Fibroblast of lung (primary cell): Measurements from ENCODE around the gene POLR2A. TPM values are rescaled to one million over a fixed set of nuclear protein-coding genes. Genes with fewer than 3 reads are reported as not detected.

Source experiments
- DNase-seq, 2 donors: peaks; one replicate each; pipeline versions ENCODE4 v3.0.0 to v3.0.0-alpha.2; 2010; ENCODE audit warnings: low read depth in 2 of 2
- H2AFZ ChIP-seq: 2 replicates; pipeline ENCODE4 v1.5.1; 2012; ENCODE audit warnings: low read length, control low read depth, inconsistent platforms
- H3K27ac ChIP-seq: 2 replicates; pipeline ENCODE4 v1.5.1; 2011; ENCODE audit warnings: low read length, control low read depth; ENCODE audit not compliant: insufficient read depth
- H3K27me3 ChIP-seq: 2 replicates; pipeline ENCODE4 v1.5.1; 2011; ENCODE audit warnings: mild to moderate bottlenecking, low read length; ENCODE audit not compliant: control insufficient read depth, insufficient read depth
- H3K36me3 ChIP-seq: 2 replicates; pipeline ENCODE4 v1.5.1; 2011; ENCODE audit warnings: low read length; ENCODE audit not compliant: control insufficient read depth, insufficient read depth
- H3K4me1 ChIP-seq: 2 replicates; pipeline ENCODE4 v1.5.1; 2011; ENCODE audit warnings: low read length; ENCODE audit not compliant: control insufficient read depth, insufficient read depth; ENCODE audit errors: extremely low read depth
- H3K4me2 ChIP-seq: 2 replicates; pipeline ENCODE4 v1.5.1; 2011; ENCODE audit warnings: low read length, control low read depth; ENCODE audit not compliant: insufficient read depth; ENCODE audit errors: extremely low read depth
- H3K4me3 ChIP-seq, 4 experiments: fragments of 200-600 bp in 1 of 4; sonication (generic) in 1 of 4; replicated peaks in 1 of 4; 2 replicates each; pipeline ENCODE4 v1.5.1; 2011 to 2016; ENCODE audit warnings: low read length in 4 of 4, low read depth in 3 of 4, mild to moderate bottlenecking in 3 of 4, control low read depth in 2 of 4, inconsistent platforms in 1 of 4, mixed read lengths in 1 of 4; ENCODE audit not compliant: insufficient read depth in 1 of 4; ENCODE audit errors: control extremely low read depth in 1 of 4
- H3K79me2 ChIP-seq: 2 replicates; pipeline ENCODE4 v1.5.1; 2012; ENCODE audit warnings: mild to moderate bottlenecking, low read length, inconsistent platforms; ENCODE audit not compliant: control insufficient read depth, insufficient read depth
- H3K9ac ChIP-seq: 2 replicates; pipeline ENCODE4 v1.5.1; 2011; ENCODE audit warnings: mild to moderate bottlenecking, low read length, control low read depth; ENCODE audit not compliant: insufficient read depth
- H3K9me3 ChIP-seq: 2 replicates; pipeline ENCODE4 v1.5.1; 2012; ENCODE audit warnings: low read depth, low read length; ENCODE audit not compliant: control insufficient read depth, insufficient read depth
- H4K20me1 ChIP-seq: 2 replicates; pipeline ENCODE4 v1.5.1; 2011; ENCODE audit warnings: low read length; ENCODE audit not compliant: control insufficient read depth, insufficient read depth; ENCODE audit errors: extremely low read depth
- EZH2 ChIP-seq: IDR thresholded peaks from 2 replicates; pipeline ENCODE4 v1.5.1; 2012; ENCODE audit warnings: low read length, control low read depth, mild to moderate bottlenecking; ENCODE audit errors: missing control alignments
- polyA plus RNA-seq, 2 donors: library from polyadenylated mRNA; depleted of rRNA in 1 of 2; stranded (reverse) in 1 of 2; unstranded in 1 of 2; fragments of >200 nt; gene quantifications; 2 replicates each; pipeline ENCODE4 v1.2.1, GENCODE V29; 2011 to 2012; ENCODE audit warnings: missing spikeins in 1 of 2
- total RNA-seq: library from RNA; depleted of rRNA; stranded (reverse); fragments of >200 nt; gene quantifications from 2 replicates; pipeline ENCODE4 v1.2.1, GENCODE V29; 2014
- TF ChIP-seq, protein P1 (sequence below), 2 donors: IDR thresholded peaks in 1 of 2; conservative IDR thresholded peaks in 1 of 2; 1 replicate in 1 of 2; 2 replicates in 1 of 2; pipeline ENCODE4 v1.5.1; 2011 to 2012; ENCODE audit warnings: low read length in 2 of 2, control low read depth in 1 of 2, inconsistent platforms in 1 of 2, low read depth in 1 of 2, mild to moderate bottlenecking in 1 of 2

The POLR2A gene
- total and polyA plus RNA-seq, 2 donors (not counting 1 experiment from before 2014, with no cell fraction given): 7.1 to 75.8 TPM

DNA sequence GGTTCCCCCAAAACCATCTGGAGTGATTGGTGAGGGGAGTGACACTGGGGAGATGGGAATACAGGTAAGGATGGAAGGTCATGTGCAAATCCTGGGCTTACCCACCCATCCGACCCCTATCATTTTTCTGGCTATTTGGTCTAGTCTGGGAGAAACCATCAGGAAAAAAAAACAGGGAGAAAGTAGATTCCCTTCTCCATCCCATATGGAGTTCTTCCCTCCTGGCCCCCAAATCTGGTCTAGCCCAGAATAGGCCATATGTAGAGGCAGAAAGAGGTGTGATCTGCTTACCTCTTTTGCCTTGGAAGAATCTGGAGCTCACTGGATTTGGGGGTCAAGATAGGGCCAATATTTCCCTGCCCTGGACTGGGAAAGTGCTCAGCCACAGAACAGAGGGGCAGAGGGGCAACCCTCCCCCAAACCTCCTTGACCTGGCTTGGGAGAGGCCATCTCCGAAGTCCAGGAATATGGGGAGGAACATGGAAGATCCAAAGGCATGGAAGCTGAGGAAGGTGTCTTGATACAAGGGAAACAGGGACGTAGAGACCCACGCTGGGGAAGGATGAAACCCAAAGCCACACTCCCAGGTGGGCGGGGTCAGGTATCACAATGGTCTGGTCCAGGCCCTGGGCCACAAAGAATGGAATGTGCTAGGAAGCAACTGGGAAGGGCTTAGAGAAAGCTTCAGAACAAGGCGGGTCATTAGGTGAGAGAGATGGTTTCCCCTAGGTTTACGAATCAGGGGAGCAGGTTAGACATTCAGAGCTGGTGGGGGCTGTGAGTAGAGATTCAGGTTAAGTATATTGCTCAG lies 23.1 kb upstream of the POLR2A start:
- Histone ChIP-seq H3K27ac (no peak overlapping the region), H3K9ac (no peak overlapping the region), H3K36me3 (peaks cover 22% of the 10 kb centered on the region), H3K79me2 (no peaks in the 10 kb centered on the region), H3K9me3 (no peaks in the 10 kb centered on the region), H3K4me1 (no peaks in the 10 kb centered on the region), H4K20me1 (no peaks in the 10 kb centered on the region), H3K4me2 (no peak overlapping the region), H3K4me3 (no peak overlapping the region), H2AFZ (no peak overlapping the region), H3K27me3 (no peaks in the 10 kb centered on the region)
- no peak for DNase-seq
- TF ChIP-seq, protein P1, sequence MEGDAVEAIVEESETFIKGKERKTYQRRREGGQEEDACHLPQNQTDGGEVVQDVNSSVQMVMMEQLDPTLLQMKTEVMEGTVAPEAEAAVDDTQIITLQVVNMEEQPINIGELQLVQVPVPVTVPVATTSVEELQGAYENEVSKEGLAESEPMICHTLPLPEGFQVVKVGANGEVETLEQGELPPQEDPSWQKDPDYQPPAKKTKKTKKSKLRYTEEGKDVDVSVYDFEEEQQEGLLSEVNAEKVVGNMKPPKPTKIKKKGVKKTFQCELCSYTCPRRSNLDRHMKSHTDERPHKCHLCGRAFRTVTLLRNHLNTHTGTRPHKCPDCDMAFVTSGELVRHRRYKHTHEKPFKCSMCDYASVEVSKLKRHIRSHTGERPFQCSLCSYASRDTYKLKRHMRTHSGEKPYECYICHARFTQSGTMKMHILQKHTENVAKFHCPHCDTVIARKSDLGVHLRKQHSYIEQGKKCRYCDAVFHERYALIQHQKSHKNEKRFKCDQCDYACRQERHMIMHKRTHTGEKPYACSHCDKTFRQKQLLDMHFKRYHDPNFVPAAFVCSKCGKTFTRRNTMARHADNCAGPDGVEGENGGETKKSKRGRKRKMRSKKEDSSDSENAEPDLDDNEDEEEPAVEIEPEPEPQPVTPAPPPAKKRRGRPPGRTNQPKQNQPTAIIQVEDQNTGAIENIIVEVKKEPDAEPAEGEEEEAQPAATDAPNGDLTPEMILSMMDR (conservative IDR thresholded peaks at IDR 0.05 in 1 of 2, IDR thresholded peaks at IDR 0.05 in 1 of 2; ENCODE audit: low read depth in 1 of 2, low read length in 2 of 2): no peak
- no peak for TF ChIP-seq EZH2

DNA sequence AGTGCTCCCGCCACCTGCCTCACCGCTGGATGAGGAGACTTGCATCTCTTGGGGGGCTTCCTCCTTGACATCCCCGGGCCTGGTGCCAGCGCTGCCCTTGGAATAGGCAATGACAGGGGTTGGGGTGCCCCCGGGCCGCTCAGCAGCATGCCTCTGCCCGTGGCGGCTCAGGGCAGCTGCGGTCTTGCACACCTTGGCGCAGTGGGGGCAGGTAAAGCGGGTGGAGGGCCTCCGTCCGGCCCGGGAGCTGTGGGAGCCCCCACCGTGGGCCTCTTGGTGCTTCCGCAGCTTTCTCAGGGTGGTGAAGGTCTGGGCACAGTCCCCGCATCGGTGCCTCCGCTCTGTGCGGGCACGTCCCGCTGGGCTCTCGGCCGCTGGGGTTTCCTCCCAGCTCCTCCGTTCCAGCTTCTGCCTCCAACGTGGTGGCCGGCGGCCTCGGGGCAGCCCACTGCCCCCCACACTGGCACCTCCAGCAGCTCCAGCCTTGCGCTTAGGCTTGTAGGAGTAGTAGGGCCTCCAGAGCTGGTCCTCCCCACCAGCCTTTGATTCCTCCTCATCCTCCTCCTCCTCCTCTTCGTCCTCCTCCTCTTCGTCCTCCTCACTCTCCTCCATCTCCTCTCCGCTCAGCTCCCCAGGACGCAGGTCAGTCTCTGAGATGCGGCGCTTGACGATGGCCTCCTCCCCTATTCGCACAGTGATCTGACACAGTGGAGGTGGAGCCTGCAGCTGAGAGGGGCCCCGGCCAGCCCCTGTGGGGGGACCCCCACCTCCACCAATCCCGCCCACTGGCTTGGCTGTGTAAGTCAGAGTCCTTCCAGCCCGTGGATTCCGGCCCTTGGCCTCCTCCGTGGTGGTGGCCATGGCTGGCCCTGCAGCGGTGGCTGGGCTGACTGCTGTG lies 21.4 kb upstream of the POLR2A start:
- H3K27ac ChIP-seq: no peak overlapping the region
- no peaks in the 10 kb centered on the region for H3K27me3 ChIP-seq
- no peaks in the 10 kb centered on the region for H4K20me1 ChIP-seq
- H3K4me1 ChIP-seq: peaks cover 13% of the 10 kb centered on the region
- no peak overlapping the region for H3K9ac ChIP-seq
- H3K4me2 ChIP-seq: no peak overlapping the region
- no peak for DNase-seq
- no peaks in the 10 kb centered on the region for H3K9me3 ChIP-seq
- no peak overlapping the region for H3K4me3 ChIP-seq
- H2AFZ ChIP-seq: no peak overlapping the region
- H3K36me3 ChIP-seq: peaks cover 22% of the 10 kb centered on the region
- peaks cover 10% of the 10 kb centered on the region for H3K79me2 ChIP-seq
- TF ChIP-seq, protein P1 (conservative IDR thresholded peaks at IDR 0.05 in 1 of 2, IDR thresholded peaks at IDR 0.05 in 1 of 2; ENCODE audit: low read depth in 1 of 2, low read length in 2 of 2): no peak
- no peak for TF ChIP-seq EZH2

DNA sequence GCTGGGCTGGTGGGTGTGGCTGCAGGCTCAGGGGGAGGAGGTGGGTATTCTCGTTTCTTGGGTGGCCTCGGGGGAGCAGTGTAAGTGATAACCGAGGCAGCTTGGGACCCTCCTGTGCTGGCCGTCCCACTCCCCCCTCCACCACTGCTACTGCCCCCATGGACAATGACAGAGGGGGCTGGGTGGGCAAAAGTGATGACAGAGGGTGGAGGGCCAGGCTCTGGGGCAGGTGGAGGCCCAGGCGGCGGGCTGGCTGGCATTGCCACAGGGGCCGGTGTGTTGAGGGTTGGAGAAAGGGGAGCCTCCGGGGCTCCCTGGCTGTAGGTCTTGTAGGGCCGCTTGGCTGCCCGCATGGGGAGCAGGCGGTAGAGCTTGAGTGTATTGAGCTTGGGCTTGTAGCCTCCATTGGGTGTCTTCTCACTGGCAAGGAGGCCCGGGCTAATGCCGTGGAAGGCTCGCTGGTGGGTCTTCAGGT lies 20.8 kb upstream of the POLR2A start:
- H2AFZ ChIP-seq: no peak overlapping the region
- no peak for DNase-seq
- H3K4me3 ChIP-seq: no peak overlapping the region
- peaks cover 22% of the 10 kb centered on the region for H3K36me3 ChIP-seq
- no peaks in the 10 kb centered on the region for H3K27me3 ChIP-seq
- no peaks in the 10 kb centered on the region for H3K9me3 ChIP-seq
- peaks cover 14% of the 10 kb centered on the region for H3K4me1 ChIP-seq
- H3K79me2 ChIP-seq: peaks cover 15% of the 10 kb centered on the region
- no peak overlapping the region for H3K4me2 ChIP-seq
- H4K20me1 ChIP-seq: no peaks in the 10 kb centered on the region
- TF ChIP-seq, protein P1 (conservative IDR thresholded peaks at IDR 0.05 in 1 of 2, IDR thresholded peaks at IDR 0.05 in 1 of 2; ENCODE audit: low read depth in 1 of 2, low read length in 2 of 2): no peak
- TF ChIP-seq EZH2: no peak
- H3K27ac ChIP-seq: no peak overlapping the region
- no peak overlapping the region for H3K9ac ChIP-seq
